DMS153 treated with DMSO at 0.1 percent for 48 hours (cell line): ENCODE measurements around the gene MAB21L4.
"Not testable (repeated sequence)": the region's sequence is repeated elsewhere in the genome, so short reads cannot be mapped to it uniquely, and the experiment has no call there.

Experiments
- DNase-seq: peaks from one replicate; lab custom pipeline; 2025; ENCODE audit not compliant: unreplicated experiment; lab: John Stamatoyannopoulos, UW

Gene MAB21L4

GRCh38 chr2:240868286-240869108 is 27.5 kb downstream of the MAB21L4 start, which contains the start of gene AGXT:
Gene AGXT (plus strand): TSS chr2:240868824. CDS start chr2:240868866, 42 bp downstream.
- no peak for DNase-seq

GRCh38 chr2:240865391-240865790 is 30.6 kb downstream of the MAB21L4 start:
- no peak for DNase-seq

GRCh38 chr2:240864475-240864874 is 31.5 kb downstream of the MAB21L4 start:
- no peak for DNase-seq

- DNase-seq = no peak
Measured at GRCh38 chr2:240861547-240861946, 34.4 kb downstream of the MAB21L4 start.

- DNase-seq = no peak
Measured at GRCh38 chr2:240858871-240859270, 37.1 kb downstream of the MAB21L4 start.

- DNase-seq = no peak
Measured at GRCh38 chr2:240858321-240858720, 37.6 kb downstream of the MAB21L4 start.

- no peak for DNase-seq
Measured at GRCh38 chr2:240857039-240858008, 38.6 kb downstream of the MAB21L4 start.

GRCh38 chr2:240856151-240856980 is 39.6 kb downstream of the MAB21L4 start:
- no peak for DNase-seq

- no peak for DNase-seq
Measured at GRCh38 chr2:240855670-240856069, 40.3 kb downstream of the MAB21L4 start.

- DNase-seq = no peak
Measured at GRCh38 chr2:240852671-240853314, 43.2 kb downstream of the MAB21L4 start.

- peak; percentile 60 for DNase-seq
Measured at GRCh38 chr2:240851078-240851991, 44.6 kb downstream of the MAB21L4 start.

- no peak for DNase-seq
Measured at GRCh38 chr2:240850756-240851077, 45.2 kb downstream of the MAB21L4 start.

GRCh38 chr2:240850026-240850425 is 45.9 kb downstream of the MAB21L4 start:
- no peak for DNase-seq

GRCh38 chr2:240848900-240849680 is 46.9 kb downstream of the MAB21L4 start:
- DNase-seq = no peak

- DNase-seq = no peak
Measured at GRCh38 chr2:240847817-240848216, 48.1 kb downstream of the MAB21L4 start.

GRCh38 chr2:240846873-240847595 is 48.9 kb downstream of the MAB21L4 start:
- no peak for DNase-seq

GRCh38 chr2:240846309-240846708 is 49.6 kb downstream of the MAB21L4 start:
- not testable (repeated sequence) for DNase-seq
